GM18507 (cell line): ENCODE data around the gene CDH4.

ENCODE experiments used
- DNase-seq: peaks from one replicate; pipeline ENCODE4 v3.0.0; 2011; ENCODE audit warnings: low read depth; ENCODE audit not compliant: insufficient read length; ENCODE audit errors: extremely low spot score
- FAIRE-seq: peaks from 2 replicates; lab custom pipeline; 2011; peaks lifted over from hg19 to GRCh38; lab: Jason Lieb, UNC

CDH4 gene

GRCh38 chr20:61809006-61809770 lies 557.1 kb downstream of the CDH4 start:
- FAIRE-seq: no peak
- no peak for DNase-seq

GRCh38 chr20:61810066-61810737 lies 558.1 kb downstream of the CDH4 start:
- FAIRE-seq (no peak), DNase-seq (no peak)

- DNase-seq: no peak
- FAIRE-seq: no peak
Measured at GRCh38 chr20:61810738-61811135, 558.7 kb downstream of the CDH4 start.

DNA sequence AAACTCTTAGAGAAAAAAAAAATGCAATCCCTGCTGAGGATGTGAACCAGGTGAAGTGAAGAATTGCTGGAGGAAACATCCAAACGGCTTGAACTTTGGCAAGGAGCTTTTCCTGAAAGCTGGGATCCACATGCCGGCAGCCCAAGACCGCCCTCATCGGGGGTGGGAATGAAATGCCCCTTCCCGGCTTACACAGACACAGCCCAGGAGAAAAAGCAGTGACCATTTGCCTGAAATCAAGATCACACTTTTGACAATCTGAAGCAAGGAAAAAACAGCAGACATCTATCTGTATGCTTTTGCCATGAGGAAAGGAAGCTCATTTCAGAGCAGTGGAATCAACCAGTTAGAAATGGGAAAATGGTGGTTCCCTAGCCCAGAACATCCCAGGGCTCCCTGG lies 559.1 kb downstream of the CDH4 start:
- DNase-seq (no peak), FAIRE-seq (no peak)

DNA sequence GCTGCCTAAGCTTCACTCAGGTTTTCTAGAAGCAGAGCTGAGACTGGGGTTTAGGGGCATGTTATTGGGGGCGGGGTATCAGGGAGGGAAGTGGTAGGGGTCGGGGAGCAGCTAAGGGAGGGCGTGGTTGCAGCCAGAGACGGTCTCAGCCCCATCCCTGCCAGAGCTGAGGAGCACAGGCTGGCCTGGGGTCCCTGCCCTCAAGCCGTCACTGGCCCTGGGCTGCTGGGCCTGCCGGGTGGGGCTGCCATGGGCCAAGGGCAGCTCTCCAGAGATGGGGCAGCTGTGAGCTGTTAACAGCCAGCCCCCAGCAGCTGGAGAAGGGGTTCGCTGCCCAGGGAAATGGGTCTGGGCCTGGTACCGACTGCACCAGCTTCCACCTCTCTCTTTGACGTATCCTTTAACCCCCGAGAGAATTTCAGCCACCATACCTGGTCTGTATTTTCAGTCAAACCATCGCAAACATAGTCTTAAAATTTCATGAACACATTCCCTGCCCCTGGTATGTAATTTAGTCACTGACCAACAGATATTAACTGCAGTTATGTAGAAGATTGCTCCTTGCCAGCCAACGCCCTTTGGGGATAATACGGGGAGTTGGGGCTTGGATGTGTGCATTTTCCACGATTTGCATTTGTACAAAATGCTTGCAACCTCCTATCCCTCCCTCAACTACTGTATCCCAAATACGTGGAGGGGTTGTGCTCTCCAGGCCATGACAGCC lies 560.2 kb downstream of the CDH4 start:
- no peak for FAIRE-seq
- DNase-seq: no peak

DNA sequence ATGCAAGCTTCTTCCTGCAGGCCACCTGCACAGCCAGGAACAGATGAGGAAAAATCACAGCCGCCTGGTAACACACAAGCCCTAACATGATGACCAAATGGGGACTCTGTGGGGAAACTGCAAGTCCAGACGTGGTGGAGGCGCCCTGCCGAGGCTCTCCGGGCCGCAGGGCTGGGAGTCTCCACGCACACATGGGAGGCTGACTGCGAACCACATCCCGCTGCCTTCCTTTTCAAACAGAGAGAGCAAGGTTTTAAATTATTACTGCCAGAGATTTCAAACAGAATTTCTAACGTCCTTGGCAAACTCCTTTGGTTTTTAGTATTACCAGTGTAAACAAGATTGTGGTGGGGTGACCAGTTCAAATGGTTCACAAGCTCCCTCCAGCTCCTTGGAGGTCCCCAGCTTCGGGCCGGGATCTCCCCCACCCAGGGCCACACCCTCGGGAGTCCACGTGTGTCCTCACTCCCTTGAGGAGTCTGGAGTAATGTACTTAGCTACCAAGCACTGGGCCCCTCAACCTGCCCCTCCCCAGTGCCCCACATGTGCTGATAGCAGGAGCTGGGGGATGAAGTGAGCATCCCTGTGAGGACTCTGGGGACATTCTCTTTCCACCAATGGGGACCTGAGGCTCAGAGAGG lies 560.9 kb downstream of the CDH4 start:
- FAIRE-seq: no peak
- DNase-seq: no peak

DNA sequence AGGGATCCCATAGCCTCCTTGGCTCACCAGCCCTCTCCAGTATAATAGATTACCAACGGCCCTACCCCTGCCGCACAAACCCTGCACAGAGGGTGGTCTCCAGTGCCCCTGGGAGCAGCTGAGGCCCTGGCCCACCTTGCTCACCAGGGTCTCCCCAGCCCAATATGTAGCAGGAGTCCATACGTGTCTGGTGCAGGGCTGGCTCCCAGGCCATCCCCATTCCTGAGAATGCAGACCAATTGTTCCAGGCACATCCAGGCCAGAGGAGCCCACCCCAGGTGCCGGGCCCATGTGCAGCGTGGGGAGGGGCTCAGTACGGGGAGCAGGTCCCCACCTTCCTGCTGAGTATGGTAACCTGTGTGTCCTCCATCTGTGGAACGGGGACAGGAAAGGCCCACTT lies 561.7 kb downstream of the CDH4 start:
- FAIRE-seq (no peak), DNase-seq (no peak)

GRCh38 chr20:61814244-61814643 lies 562.2 kb downstream of the CDH4 start:
- no peak for FAIRE-seq
- DNase-seq: no peak

- DNase-seq (no peak), FAIRE-seq (no peak)
Measured at GRCh38 chr20:61814726-61815125, 562.7 kb downstream of the CDH4 start.

GRCh38 chr20:61815176-61815575 lies 563.1 kb downstream of the CDH4 start:
- no peak for FAIRE-seq
- DNase-seq: no peak

- FAIRE-seq: no peak
- DNase-seq: no peak
Measured at GRCh38 chr20:61815678-61816077, 563.6 kb downstream of the CDH4 start.

DNA sequence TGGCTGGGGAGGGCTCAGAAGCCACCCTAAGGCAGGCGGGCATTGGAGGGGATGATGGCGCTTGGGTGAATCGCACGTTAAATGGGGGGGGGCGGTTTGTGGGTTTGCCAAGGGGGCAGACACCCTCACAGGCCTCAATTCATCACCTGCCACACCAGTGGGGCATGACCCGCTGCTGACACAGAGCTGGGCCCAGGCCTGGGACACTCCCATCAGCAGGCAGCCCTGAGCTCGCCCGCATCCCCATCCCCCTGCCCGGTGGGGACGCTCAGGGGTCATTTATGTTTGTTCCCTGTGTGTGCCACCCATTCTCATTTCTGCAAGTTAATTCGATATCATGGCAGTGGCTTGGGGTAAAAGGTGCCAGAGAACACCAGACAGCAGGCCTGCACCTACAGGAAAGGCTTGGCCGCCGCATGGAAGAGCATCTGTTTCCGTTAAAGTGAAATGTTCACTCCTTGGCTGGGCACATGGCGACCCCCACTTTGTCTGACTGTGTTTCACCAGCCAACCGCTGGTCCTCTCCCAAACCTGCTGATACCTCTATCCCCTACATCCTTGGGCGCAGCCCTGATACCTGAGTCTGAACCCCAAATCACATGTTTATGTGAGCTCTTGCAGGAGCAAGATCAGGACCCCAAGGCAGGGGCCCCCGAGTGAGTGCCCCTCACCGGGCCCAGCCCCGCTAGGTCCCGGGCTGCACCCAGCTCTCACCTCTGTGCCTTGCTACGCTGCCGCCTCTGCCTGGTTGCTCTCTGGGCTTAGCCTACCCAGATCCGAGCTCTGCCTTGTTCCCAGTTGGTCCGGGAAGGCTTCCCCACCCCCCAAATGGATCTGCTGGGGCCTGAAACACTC lies 564.8 kb downstream of the CDH4 start:
- no peak for DNase-seq
- no peak for FAIRE-seq

DNA sequence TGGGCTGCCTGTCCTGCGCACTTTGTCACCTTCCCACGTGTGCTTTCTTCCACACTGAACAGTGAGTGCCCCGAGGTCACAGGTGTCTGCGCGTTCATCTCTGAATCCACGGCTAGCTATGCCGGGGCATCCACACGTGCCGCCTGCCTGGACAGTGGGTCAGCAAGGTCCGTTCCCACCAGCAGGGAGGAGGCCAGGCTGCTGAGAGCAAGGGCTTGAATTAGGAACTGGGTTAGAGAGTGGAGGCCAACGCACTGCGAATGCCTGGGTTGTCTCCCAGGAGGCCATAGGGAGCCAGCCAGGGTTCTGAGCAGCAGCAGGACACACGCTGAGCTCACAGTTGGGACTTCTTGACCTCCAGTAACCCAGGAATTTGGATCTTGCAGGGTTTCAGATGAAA lies 565.5 kb downstream of the CDH4 start:
- FAIRE-seq (no peak), DNase-seq (no peak)

GRCh38 chr20:61818746-61819573 lies 566.9 kb downstream of the CDH4 start:
- no peak for DNase-seq
- no peak for FAIRE-seq

GRCh38 chr20:61819574-61819846 lies 567.4 kb downstream of the CDH4 start:
- no peak for FAIRE-seq
- DNase-seq: no peak

- FAIRE-seq: no peak
Measured at GRCh38 chr20:61819921-61820825, 568.1 kb downstream of the CDH4 start.

DNA sequence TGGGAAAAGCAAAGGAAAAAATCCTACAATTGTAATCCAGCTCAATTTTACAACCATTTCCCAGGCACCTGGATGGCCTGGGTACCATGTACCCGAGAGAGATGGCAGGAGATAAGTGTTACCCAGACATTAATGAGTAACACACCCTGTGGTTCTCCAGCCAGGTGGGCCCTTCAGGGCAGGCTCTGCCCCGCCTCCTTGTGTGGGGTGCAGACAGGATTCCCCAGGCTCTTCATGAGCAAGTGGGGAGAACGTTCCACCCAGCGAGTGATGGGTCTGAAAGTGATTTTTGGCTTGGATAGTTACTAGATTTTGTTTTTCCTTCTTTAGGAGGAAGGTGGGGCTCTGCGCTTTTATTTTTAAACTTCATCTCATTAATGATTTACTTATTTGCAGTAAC lies 569.7 kb downstream of the CDH4 start:
- DNase-seq: no peak
- no peak for FAIRE-seq

More at GRCh38 chr20:61819921-61820825, 568.1 kb downstream of the CDH4 start:
- DNase-seq: no peak

GRCh38 chr20:61822396-61822795 lies 570.3 kb downstream of the CDH4 start:
- DNase-seq: no peak
- no peak for FAIRE-seq
